ENCODE results near the gene MED9.

DNA sequence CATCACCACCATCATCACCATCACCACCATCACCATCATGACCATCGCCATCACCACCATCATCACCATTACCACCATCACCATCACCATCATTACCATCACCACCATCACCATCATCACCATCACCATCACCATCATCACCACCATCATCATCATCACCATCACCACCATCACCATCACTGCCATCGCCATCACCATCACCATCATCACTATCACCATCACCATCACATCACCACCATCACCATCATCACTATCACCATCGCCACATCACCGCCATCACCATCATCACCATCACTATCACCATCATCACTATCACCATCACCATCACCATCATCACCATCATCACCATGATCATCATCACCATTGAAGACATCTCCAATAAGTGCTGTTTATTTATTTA, 16.8 kb upstream of the MED9 start:
- TF ChIP-seq, protein P1, sequence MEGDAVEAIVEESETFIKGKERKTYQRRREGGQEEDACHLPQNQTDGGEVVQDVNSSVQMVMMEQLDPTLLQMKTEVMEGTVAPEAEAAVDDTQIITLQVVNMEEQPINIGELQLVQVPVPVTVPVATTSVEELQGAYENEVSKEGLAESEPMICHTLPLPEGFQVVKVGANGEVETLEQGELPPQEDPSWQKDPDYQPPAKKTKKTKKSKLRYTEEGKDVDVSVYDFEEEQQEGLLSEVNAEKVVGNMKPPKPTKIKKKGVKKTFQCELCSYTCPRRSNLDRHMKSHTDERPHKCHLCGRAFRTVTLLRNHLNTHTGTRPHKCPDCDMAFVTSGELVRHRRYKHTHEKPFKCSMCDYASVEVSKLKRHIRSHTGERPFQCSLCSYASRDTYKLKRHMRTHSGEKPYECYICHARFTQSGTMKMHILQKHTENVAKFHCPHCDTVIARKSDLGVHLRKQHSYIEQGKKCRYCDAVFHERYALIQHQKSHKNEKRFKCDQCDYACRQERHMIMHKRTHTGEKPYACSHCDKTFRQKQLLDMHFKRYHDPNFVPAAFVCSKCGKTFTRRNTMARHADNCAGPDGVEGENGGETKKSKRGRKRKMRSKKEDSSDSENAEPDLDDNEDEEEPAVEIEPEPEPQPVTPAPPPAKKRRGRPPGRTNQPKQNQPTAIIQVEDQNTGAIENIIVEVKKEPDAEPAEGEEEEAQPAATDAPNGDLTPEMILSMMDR (IDR thresholded peaks at IDR 0.05; ENCODE audit: low read depth, low read length, poor library complexity, severe bottlenecking) = no peak
- no peak for TF ChIP-seq EZH2phosphoT487 (IDR thresholded peaks at IDR 0.05; ENCODE audit: borderline replicate concordance, low read length)
